HepG2 (cell line): ENCODE measurements around the gene MOCS2. TPM values are rescaled to one million over a fixed set of nuclear protein-coding genes. Genes with fewer than 3 reads are reported as not detected.

Experiments
- HOXA3 ChIP-seq: sonication (generic); formaldehyde crosslinking; IDR thresholded peaks from 2 replicates; pipeline ENCODE4 v1.5.0; 2020; ENCODE audit warnings: missing genetic modification reagents
- MED1 ChIP-seq: sonication (generic); formaldehyde crosslinking; IDR thresholded peaks from 2 replicates; pipeline ENCODE4 v1.4.0; 2020; ENCODE audit warnings: missing genetic modification reagents
- MTA1 ChIP-seq: sonication (generic); formaldehyde crosslinking; IDR thresholded peaks from 2 replicates; pipeline ENCODE4 v1.4.0; 2020; ENCODE audit warnings: missing genetic modification reagents, mild to moderate bottlenecking, borderline replicate concordance
- SIX4 ChIP-seq: sonication (generic); formaldehyde crosslinking; IDR thresholded peaks from 2 replicates; pipeline ENCODE4 v1.4.0; 2020; ENCODE audit warnings: missing genetic modification reagents
- ZBTB1 ChIP-seq: sonication (generic); formaldehyde crosslinking; IDR thresholded peaks from 2 replicates; pipeline ENCODE4 v1.4.0; 2020; ENCODE audit warnings: missing genetic modification reagents, borderline replicate concordance
- ZBTB7A ChIP-seq: sonication (generic); formaldehyde crosslinking; IDR thresholded peaks from 2 replicates; pipeline ENCODE4 v1.8.0; 2022; ENCODE audit warnings: mild to moderate bottlenecking, missing genetic modification reagents
- ZNF546 ChIP-seq: sonication (generic); formaldehyde crosslinking; conservative IDR thresholded peaks from 2 replicates; pipeline ENCODE4 v1.8.1; 2023; ENCODE audit warnings: mild to moderate bottlenecking, missing genetic modification reagents
- ZNF552 ChIP-seq: sonication (generic); formaldehyde crosslinking; IDR thresholded peaks from 2 replicates; pipeline ENCODE4 v1.9.0; 2022; ENCODE audit warnings: missing genetic modification reagents, mild to moderate bottlenecking, borderline replicate concordance
- ZNF576 ChIP-seq: sonication (generic); formaldehyde crosslinking; IDR thresholded peaks from 2 replicates; pipeline ENCODE4 v1.4.0; 2020; ENCODE audit warnings: mild to moderate bottlenecking, missing genetic modification reagents
- ZNF607 ChIP-seq: sonication (generic); formaldehyde crosslinking; IDR thresholded peaks from 2 replicates; pipeline ENCODE4 v1.5.1; 2020; ENCODE audit warnings: missing genetic modification reagents, mild to moderate bottlenecking, borderline replicate concordance
- ZNF724P ChIP-seq: sonication (generic); formaldehyde crosslinking; IDR thresholded peaks from 2 replicates; pipeline ENCODE4 v1.8.0; 2022; ENCODE audit warnings: missing genetic modification reagents, borderline replicate concordance
- polyA plus RNA-seq, 8 experiments: library from polyadenylated mRNA; depleted of rRNA in 3 of 8; stranded (reverse) in 7 of 8; unstranded in 1 of 8; fragments of >200 nt; fragmentation: Illumina TruSeq in 4 of 8; extraction: Trizol in 4 of 8; gene quantifications; 2 replicates each; pipeline versions ENCODE4 v1.2.1 to v1.2.3, GENCODE V29; 2011 to 2016; ENCODE audit warnings: low read depth in 4 of 8, missing spikeins in 1 of 8, mixed read lengths in 1 of 8; ENCODE audit not compliant: insufficient read depth in 1 of 8
- total RNA-seq, 5 experiments: library from RNA; depleted of rRNA; stranded (reverse); fragments of >200 nt; fragmentation: Illumina TruSeq; extraction: Trizol; gene quantifications; 2 replicates each; pipeline ENCODE4 v1.2.3, GENCODE V29; 2016; ENCODE audit warnings: low read depth in 1 of 5
- TF ChIP-seq, protein P1 (sequence below): sonication (generic); formaldehyde crosslinking; conservative IDR thresholded peaks from 2 replicates; pipeline ENCODE4 v1.4.0; 2020; ENCODE audit warnings: missing genetic modification reagents
- TF ChIP-seq, protein P2 (sequence below): sonication (generic); formaldehyde crosslinking; IDR thresholded peaks from 2 replicates; pipeline ENCODE4 v1.4.0; 2020; ENCODE audit warnings: mild to moderate bottlenecking, low read depth, missing genetic modification reagents
- TF ChIP-seq, protein P3 (sequence below): sonication (generic); formaldehyde crosslinking; IDR thresholded peaks from 2 replicates; pipeline ENCODE4 v1.4.0; 2020; ENCODE audit warnings: low read depth, missing genetic modification reagents
- TF ChIP-seq, protein P4 (sequence below): IDR thresholded peaks from 2 replicates; pipeline ENCODE4 v1.6.1; 2016; ENCODE audit warnings: low read depth, missing genetic modification reagents, missing compliant biosample characterization
- TF ChIP-seq, protein P5 (sequence below): sonication (generic); formaldehyde crosslinking; IDR thresholded peaks from 2 replicates; pipeline ENCODE4 v1.4.0; 2020; ENCODE audit warnings: missing genetic modification reagents; ENCODE audit errors: not compliant biosample characterization

Gene MOCS2
- total and polyA plus RNA-seq, 2 of the 13 experiments (the other 11 are each of a cell fraction or from before 2014, with no cell fraction given), result 19.2 to 41.9 TPM

DNA sequence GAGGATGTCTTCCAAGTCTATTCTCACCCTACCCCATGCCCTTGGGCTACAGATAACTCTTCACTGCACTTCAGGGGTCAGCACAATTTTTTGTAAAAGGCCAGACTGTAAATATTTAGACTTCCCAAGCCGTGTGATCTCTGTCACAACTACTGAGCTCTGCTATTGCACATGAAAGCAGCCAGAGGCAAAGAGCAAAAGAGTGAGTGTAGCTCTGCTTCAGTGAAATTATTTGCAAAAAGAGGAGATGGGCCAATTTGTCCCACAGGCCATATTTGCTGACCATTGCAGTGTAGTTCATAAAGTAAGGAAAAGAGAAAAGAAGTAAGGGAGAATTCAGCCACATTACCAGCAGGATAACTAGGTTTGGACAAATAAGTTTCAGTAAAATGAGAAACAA, 7.0 kb upstream of the MOCS2 start (continued):
- TF ChIP-seq, protein P1, sequence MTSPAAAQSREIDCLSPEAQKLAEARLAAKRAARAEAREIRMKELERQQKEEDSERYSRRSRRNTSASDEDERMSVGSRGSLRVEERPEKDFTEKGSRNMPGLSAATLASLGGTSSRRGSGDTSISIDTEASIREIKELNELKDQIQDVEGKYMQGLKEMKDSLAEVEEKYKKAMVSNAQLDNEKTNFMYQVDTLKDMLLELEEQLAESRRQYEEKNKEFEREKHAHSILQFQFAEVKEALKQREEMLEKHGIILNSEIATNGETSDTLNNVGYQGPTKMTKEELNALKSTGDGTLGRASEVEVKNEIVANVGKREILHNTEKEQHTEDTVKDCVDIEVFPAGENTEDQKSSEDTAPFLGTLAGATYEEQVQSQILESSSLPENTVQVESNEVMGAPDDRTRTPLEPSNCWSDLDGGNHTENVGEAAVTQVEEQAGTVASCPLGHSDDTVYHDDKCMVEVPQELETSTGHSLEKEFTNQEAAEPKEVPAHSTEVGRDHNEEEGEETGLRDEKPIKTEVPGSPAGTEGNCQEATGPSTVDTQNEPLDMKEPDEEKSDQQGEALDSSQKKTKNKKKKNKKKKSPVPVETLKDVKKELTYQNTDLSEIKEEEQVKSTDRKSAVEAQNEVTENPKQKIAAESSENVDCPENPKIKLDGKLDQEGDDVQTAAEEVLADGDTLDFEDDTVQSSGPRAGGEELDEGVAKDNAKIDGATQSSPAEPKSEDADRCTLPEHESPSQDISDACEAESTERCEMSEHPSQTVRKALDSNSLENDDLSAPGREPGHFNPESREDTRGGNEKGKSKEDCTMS, result no peak
- TF ChIP-seq ZNF576 (CRISPR knock-in tag) (no peak), ZNF607 (CRISPR knock-in tag) (no peak), ZBTB7A (CRISPR knock-in tag) (no peak), MTA1 (CRISPR knock-in tag) (no peak), ZNF724P (CRISPR knock-in tag) (no peak), SIX4 (CRISPR knock-in tag) (no peak), ZNF546 (CRISPR knock-in tag) (no peak), HOXA3 (CRISPR knock-in tag) (no peak), ZNF552 (CRISPR knock-in tag) (no peak), ZBTB1 (CRISPR knock-in tag) (no peak), MED1 (CRISPR knock-in tag) (peak; percentile 73)
- TF ChIP-seq, protein P2, sequence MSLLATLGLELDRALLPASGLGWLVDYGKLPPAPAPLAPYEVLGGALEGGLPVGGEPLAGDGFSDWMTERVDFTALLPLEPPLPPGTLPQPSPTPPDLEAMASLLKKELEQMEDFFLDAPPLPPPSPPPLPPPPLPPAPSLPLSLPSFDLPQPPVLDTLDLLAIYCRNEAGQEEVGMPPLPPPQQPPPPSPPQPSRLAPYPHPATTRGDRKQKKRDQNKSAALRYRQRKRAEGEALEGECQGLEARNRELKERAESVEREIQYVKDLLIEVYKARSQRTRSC, result no peak
- TF ChIP-seq, protein P3, sequence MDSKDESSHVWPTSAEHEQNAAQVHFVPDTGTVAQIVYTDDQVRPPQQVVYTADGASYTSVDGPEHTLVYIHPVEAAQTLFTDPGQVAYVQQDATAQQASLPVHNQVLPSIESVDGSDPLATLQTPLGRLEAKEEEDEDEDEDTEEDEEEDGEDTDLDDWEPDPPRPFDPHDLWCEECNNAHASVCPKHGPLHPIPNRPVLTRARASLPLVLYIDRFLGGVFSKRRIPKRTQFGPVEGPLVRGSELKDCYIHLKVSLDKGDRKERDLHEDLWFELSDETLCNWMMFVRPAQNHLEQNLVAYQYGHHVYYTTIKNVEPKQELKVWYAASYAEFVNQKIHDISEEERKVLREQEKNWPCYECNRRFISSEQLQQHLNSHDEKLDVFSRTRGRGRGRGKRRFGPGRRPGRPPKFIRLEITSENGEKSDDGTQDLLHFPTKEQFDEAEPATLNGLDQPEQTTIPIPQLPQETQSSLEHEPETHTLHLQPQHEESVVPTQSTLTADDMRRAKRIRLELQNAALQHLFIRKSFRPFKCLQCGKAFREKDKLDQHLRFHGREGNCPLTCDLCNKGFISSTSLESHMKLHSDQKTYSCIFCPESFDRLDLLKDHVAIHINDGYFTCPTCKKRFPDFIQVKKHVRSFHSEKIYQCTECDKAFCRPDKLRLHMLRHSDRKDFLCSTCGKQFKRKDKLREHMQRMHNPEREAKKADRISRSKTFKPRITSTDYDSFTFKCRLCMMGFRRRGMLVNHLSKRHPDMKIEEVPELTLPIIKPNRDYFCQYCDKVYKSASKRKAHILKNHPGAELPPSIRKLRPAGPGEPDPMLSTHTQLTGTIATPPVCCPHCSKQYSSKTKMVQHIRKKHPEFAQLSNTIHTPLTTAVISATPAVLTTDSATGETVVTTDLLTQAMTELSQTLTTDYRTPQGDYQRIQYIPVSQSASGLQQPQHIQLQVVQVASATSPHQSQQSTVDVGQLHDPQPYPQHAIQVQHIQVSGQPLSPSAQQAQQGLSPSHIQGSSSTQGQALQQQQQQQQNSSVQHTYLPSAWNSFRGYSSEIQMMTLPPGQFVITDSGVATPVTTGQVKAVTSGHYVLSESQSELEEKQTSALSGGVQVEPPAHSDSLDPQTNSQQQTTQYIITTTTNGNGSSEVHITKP (CRISPR knock-in tag), result no peak
- TF ChIP-seq, protein P4, sequence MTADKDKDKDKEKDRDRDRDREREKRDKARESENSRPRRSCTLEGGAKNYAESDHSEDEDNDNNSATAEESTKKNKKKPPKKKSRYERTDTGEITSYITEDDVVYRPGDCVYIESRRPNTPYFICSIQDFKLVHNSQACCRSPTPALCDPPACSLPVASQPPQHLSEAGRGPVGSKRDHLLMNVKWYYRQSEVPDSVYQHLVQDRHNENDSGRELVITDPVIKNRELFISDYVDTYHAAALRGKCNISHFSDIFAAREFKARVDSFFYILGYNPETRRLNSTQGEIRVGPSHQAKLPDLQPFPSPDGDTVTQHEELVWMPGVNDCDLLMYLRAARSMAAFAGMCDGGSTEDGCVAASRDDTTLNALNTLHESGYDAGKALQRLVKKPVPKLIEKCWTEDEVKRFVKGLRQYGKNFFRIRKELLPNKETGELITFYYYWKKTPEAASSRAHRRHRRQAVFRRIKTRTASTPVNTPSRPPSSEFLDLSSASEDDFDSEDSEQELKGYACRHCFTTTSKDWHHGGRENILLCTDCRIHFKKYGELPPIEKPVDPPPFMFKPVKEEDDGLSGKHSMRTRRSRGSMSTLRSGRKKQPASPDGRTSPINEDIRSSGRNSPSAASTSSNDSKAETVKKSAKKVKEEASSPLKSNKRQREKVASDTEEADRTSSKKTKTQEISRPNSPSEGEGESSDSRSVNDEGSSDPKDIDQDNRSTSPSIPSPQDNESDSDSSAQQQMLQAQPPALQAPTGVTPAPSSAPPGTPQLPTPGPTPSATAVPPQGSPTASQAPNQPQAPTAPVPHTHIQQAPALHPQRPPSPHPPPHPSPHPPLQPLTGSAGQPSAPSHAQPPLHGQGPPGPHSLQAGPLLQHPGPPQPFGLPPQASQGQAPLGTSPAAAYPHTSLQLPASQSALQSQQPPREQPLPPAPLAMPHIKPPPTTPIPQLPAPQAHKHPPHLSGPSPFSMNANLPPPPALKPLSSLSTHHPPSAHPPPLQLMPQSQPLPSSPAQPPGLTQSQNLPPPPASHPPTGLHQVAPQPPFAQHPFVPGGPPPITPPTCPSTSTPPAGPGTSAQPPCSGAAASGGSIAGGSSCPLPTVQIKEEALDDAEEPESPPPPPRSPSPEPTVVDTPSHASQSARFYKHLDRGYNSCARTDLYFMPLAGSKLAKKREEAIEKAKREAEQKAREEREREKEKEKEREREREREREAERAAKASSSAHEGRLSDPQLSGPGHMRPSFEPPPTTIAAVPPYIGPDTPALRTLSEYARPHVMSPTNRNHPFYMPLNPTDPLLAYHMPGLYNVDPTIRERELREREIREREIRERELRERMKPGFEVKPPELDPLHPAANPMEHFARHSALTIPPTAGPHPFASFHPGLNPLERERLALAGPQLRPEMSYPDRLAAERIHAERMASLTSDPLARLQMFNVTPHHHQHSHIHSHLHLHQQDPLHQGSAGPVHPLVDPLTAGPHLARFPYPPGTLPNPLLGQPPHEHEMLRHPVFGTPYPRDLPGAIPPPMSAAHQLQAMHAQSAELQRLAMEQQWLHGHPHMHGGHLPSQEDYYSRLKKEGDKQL, result no peak
- TF ChIP-seq, protein P5, sequence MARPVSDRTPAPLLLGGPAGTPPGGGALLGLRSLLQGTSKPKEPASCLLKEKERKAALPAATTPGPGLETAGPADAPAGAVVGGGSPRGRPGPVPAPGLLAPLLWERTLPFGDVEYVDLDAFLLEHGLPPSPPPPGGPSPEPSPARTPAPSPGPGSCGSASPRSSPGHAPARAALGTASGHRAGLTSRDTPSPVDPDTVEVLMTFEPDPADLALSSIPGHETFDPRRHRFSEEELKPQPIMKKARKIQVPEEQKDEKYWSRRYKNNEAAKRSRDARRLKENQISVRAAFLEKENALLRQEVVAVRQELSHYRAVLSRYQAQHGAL, result no peak
